Panc1 (cell line): ENCODE results near the gene TAB3. TPM values are rescaled to one million over a fixed set of nuclear protein-coding genes. Genes with fewer than 3 reads are reported as not detected.

Experiments used
- ATAC-seq: fragments of 200-7000 bp; cut with Tn5 transposase; 2 replicates; pipeline ENCODE4 v1.9.1; 2020; ENCODE audit warnings: mild to moderate bottlenecking, moderate library complexity
- BruUV-seq: library from RNA; stranded (reverse); fragments of 400-500 nt; replicated peaks from 2 replicates; lab custom pipeline; 2021; lab: Mats Ljungman, UMichigan
- CTCF ChIA-PET: fragments of 300-600 bp; sonication (Branson Sonifier 250); formaldehyde crosslinking; loops from one replicate; lab custom pipeline; 2022; ENCODE audit warnings: antibody characterized with exemption; lab: Charles Lee
- POLR2A ChIA-PET: fragments of 300-600 bp; sonication (Branson Sonifier 250); formaldehyde crosslinking; loops from one replicate; lab custom pipeline; 2022; ENCODE audit warnings: antibody characterized with exemption; lab: Charles Lee
- DNase-seq: peaks from one replicate; pipeline ENCODE4 v3.0.0-alpha.2; 2010; ENCODE audit warnings: low read depth, low spot score
- H3K27ac ChIP-seq: 2 replicates; pipeline ENCODE4 v1.5.1; 2011; ENCODE audit warnings: mild to moderate bottlenecking, low read length, inconsistent platforms
- H3K27me3 ChIP-seq: fragments of 200-500 bp; sonication (Bioruptor generic); 2 replicates; pipeline ENCODE4 v1.6.0; 2014; ENCODE audit warnings: low read length, inconsistent platforms; ENCODE audit not compliant: control insufficient read depth, insufficient read depth
- H3K36me3 ChIP-seq: fragments of 200-500 bp; sonication (Bioruptor generic); 2 replicates; pipeline ENCODE4 v1.5.1; 2014; ENCODE audit warnings: inconsistent platforms, mild to moderate bottlenecking, low read length, moderate library complexity; ENCODE audit not compliant: control insufficient read depth, insufficient read depth
- H3K4me1 ChIP-seq: 2 replicates; pipeline ENCODE4 v1.5.1; 2011; ENCODE audit warnings: inconsistent platforms, mild to moderate bottlenecking, low read length, moderate library complexity; ENCODE audit not compliant: control insufficient read depth, insufficient read depth
- H3K4me3 ChIP-seq, 2 experiments: 2 replicates each; pipeline ENCODE4 v1.5.1; 2011 to 2012; ENCODE audit warnings: low read depth in 2 of 2, low read length in 2 of 2, mild to moderate bottlenecking in 2 of 2, inconsistent platforms in 1 of 2, moderate library complexity in 1 of 2
- H3K9me3 ChIP-seq: fragments of 200-500 bp; sonication (Bioruptor generic); 2 replicates; pipeline ENCODE4 v1.5.1; 2014; ENCODE audit warnings: low read depth, mild to moderate bottlenecking, inconsistent platforms, low read length, moderate library complexity; ENCODE audit not compliant: control insufficient read depth, insufficient read depth
- POLR2AphosphoS5 ChIP-seq: IDR thresholded peaks from 2 replicates; pipeline ENCODE4 v1.6.1; 2012; ENCODE audit warnings: mild to moderate bottlenecking, low read depth, low read length, moderate library complexity
- SIN3A ChIP-seq: IDR thresholded peaks from 2 replicates; pipeline ENCODE4 v1.6.1; 2012; ENCODE audit warnings: low read depth, mild to moderate bottlenecking, low read length, moderate library complexity, borderline replicate concordance; ENCODE audit not compliant: insufficient read depth
- in situ Hi-C: cut with HindIII; loops from 2 replicates; pipeline ENCODE4 v1.10.0; 2016; ENCODE audit warnings: low sequenced_read_pairs, low pct_unique_long_range_greater_than_20kb
- intact Hi-C: fragments of 100-400 bp; cut with micrococcal nuclease; formaldehyde crosslinking; loops from one replicate; pipeline ENCODE4 v1.10.0; 2022; ENCODE audit not compliant: unreplicated experiment
- total RNA-seq: library from RNA; stranded (reverse); gene quantifications from one replicate; pipeline ENCODE4 v1.2.1, GENCODE V29; 2021; ENCODE audit not compliant: unreplicated experiment
- TF ChIP-seq, protein P1 (sequence below): fragments of 450-650 bp; IDR thresholded peaks from 2 replicates; pipeline ENCODE4 v1.5.1; 2017; ENCODE audit warnings: mild to moderate bottlenecking
- TF ChIP-seq, protein P2 (sequence below), 2 experiments: IDR thresholded peaks; 2 replicates each; pipeline ENCODE4 v1.6.1; 2011 to 2012; ENCODE audit warnings: low read depth in 2 of 2, control low read depth in 1 of 2, low read length in 1 of 2, mild to moderate bottlenecking in 1 of 2, moderate library complexity in 1 of 2; ENCODE audit not compliant: insufficient read depth in 1 of 2

Gene TAB3
- total RNA-seq, 1 experiment from 2014 or later = 7.7 TPM

DNA sequence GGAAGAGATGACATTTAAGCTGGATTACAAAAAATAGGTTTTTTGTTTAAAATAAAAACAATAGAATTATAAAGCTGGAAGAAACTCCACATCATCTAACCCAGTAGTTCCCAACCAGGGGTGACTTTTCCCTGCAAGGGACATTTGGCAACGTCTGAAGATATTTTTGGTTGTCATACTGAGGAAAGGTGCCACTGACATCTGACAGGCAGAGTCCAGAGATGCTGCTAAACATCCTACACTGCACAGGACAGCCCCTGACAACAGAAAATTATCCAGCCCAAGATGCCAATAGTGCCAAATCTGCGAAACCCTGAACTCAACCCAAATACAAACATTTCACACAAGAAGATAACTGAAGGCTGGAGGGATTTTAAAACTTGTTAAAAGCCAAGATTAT lies 18.5 kb downstream of the TAB3 start:
- POLR2A ChIA-PET = no interaction called here
- H3K27me3 ChIP-seq = no peaks in the 10 kb centered on the region
- no peak overlapping the region for H3K27ac ChIP-seq
- H3K36me3 ChIP-seq = no peaks in the 10 kb centered on the region
- H3K4me3 ChIP-seq = no peak overlapping the region
- DNase-seq (no peak), ATAC-seq (no peak)
- H3K4me1 ChIP-seq = no peaks in the 10 kb centered on the region
- no peaks in the 10 kb centered on the region for H3K9me3 ChIP-seq
- TF ChIP-seq SIN3A = no peak
- TF ChIP-seq, protein P1, sequence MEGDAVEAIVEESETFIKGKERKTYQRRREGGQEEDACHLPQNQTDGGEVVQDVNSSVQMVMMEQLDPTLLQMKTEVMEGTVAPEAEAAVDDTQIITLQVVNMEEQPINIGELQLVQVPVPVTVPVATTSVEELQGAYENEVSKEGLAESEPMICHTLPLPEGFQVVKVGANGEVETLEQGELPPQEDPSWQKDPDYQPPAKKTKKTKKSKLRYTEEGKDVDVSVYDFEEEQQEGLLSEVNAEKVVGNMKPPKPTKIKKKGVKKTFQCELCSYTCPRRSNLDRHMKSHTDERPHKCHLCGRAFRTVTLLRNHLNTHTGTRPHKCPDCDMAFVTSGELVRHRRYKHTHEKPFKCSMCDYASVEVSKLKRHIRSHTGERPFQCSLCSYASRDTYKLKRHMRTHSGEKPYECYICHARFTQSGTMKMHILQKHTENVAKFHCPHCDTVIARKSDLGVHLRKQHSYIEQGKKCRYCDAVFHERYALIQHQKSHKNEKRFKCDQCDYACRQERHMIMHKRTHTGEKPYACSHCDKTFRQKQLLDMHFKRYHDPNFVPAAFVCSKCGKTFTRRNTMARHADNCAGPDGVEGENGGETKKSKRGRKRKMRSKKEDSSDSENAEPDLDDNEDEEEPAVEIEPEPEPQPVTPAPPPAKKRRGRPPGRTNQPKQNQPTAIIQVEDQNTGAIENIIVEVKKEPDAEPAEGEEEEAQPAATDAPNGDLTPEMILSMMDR = no peak
- BruUV-seq = no TSS peak
- in situ Hi-C loops (no loop called here), intact Hi-C loops (no loop called here)
- CTCF ChIA-PET = no interaction called here

DNA sequence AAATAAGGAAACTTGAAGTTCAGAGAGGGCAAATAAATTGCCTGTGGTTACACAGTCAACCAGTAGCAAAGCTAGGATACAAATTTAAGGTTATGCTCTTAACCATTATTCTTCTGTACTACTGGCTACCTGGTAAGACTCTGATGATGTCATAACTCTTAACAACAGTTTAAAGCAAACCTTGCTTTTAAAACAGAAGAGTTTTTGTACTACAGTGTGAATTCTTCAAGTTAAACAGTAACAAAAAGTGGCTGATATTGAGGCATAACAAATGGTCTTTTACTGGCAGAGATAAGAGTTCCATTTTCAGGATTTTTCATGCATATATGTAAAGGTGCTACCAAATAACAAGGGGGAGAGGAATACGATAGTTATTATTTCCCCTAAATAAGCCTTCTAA lies 23.4 kb downstream of the TAB3 start:
- no TSS peak for BruUV-seq
- Histone ChIP-seq H3K4me3 (no peak overlapping the region), H3K36me3 (no peaks in the 10 kb centered on the region), H3K9me3 (no peaks in the 10 kb centered on the region), H3K27ac (no peak overlapping the region), H3K27me3 (no peaks in the 10 kb centered on the region), H3K4me1 (no peaks in the 10 kb centered on the region)
- intact Hi-C loops = no loop called here
- DNase-seq = no peak
- ChIA-PET POLR2A (no interaction called here), CTCF (no interaction called here)
- no peak for ATAC-seq
- in situ Hi-C loops = no loop called here
- TF ChIP-seq POLR2AphosphoS5 (no peak), SIN3A (no peak)
- TF ChIP-seq, protein P2, sequence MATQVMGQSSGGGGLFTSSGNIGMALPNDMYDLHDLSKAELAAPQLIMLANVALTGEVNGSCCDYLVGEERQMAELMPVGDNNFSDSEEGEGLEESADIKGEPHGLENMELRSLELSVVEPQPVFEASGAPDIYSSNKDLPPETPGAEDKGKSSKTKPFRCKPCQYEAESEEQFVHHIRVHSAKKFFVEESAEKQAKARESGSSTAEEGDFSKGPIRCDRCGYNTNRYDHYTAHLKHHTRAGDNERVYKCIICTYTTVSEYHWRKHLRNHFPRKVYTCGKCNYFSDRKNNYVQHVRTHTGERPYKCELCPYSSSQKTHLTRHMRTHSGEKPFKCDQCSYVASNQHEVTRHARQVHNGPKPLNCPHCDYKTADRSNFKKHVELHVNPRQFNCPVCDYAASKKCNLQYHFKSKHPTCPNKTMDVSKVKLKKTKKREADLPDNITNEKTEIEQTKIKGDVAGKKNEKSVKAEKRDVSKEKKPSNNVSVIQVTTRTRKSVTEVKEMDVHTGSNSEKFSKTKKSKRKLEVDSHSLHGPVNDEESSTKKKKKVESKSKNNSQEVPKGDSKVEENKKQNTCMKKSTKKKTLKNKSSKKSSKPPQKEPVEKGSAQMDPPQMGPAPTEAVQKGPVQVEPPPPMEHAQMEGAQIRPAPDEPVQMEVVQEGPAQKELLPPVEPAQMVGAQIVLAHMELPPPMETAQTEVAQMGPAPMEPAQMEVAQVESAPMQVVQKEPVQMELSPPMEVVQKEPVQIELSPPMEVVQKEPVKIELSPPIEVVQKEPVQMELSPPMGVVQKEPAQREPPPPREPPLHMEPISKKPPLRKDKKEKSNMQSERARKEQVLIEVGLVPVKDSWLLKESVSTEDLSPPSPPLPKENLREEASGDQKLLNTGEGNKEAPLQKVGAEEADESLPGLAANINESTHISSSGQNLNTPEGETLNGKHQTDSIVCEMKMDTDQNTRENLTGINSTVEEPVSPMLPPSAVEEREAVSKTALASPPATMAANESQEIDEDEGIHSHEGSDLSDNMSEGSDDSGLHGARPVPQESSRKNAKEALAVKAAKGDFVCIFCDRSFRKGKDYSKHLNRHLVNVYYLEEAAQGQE (IDR thresholded peaks at IDR 0.05; ENCODE audit: insufficient read depth in 1 of 2, low read depth in 2 of 2, low read length in 1 of 2) = no peak

DNA sequence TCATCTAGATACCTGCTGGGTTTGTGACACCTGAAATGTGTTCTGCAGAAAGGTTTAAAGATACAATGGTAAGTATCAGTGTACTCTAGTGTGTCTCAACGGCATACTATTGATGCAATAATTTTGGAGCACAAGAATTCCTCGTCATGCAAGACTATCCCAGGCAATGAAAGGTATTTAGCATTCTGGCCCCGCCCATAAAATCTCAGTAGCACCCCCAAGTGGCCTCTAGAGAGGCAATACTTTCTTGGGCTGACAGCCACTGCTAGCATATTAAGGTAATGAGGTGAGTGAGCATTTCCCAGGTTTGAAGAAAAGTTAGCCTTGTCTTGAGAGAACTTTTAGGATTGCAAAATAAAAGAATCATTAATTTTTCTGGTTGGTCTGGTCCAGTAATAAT lies 24.0 kb downstream of the TAB3 start:
- no peak overlapping the region for H3K27ac ChIP-seq
- no peaks in the 10 kb centered on the region for H3K9me3 ChIP-seq
- DNase-seq (no peak), ATAC-seq (no peak)
- no TSS peak for BruUV-seq
- H3K4me3 ChIP-seq = no peak overlapping the region
- TF ChIP-seq, protein P1 = peak; percentile 38
- TF ChIP-seq, protein P2 (IDR thresholded peaks at IDR 0.05; ENCODE audit: insufficient read depth in 1 of 2, low read depth in 2 of 2, low read length in 1 of 2) = no peak
- POLR2A ChIA-PET = no interaction called here
- intact Hi-C loops = no loop called here
- H3K4me1 ChIP-seq = no peaks in the 10 kb centered on the region
- H3K27me3 ChIP-seq = no peaks in the 10 kb centered on the region
- H3K36me3 ChIP-seq = no peaks in the 10 kb centered on the region
- CTCF ChIA-PET = no interaction called here
- in situ Hi-C loops = no loop called here
